Mesendoderm (in vitro differentiated cells): ENCODE results near the gene GPATCH2.

Source experiments
- DNase-seq: peaks from one replicate; pipeline ENCODE4 v3.0.0; 2013
- H2AK5ac ChIP-seq: 2 replicates; pipeline ENCODE4 v1.6.1; 2013; ENCODE audit warnings: low read length, inconsistent platforms
- H2BK120ac ChIP-seq: 2 replicates; pipeline ENCODE4 v1.6.1; 2013; ENCODE audit warnings: low read depth, mild to moderate bottlenecking, low read length, moderate library complexity, mixed read lengths
- H2BK15ac ChIP-seq: replicated peaks from 2 replicates; pipeline ENCODE4 v1.6.1; 2013; ENCODE audit warnings: low read depth, mild to moderate bottlenecking, moderate library complexity
- H2BK5ac ChIP-seq: 2 replicates; pipeline ENCODE4 v1.6.1; 2013; ENCODE audit warnings: low read length, inconsistent platforms
- H3K18ac ChIP-seq: 2 replicates; pipeline ENCODE4 v1.6.1; 2013; ENCODE audit warnings: mild to moderate bottlenecking, low read length, mixed read lengths
- H3K23ac ChIP-seq: one replicate; pipeline ENCODE4 v1.6.1; 2013; ENCODE audit warnings: low read length
- H3K27ac ChIP-seq: 2 replicates; pipeline ENCODE4 v1.5.1; 2013; ENCODE audit warnings: low read depth, mild to moderate bottlenecking, inconsistent platforms, low read length, moderate library complexity
- H3K27me3 ChIP-seq: 2 replicates; pipeline ENCODE4 v1.6.1; 2013; ENCODE audit warnings: low read length, control low read depth, mild to moderate bottlenecking, inconsistent platforms; ENCODE audit not compliant: insufficient read depth, poor library complexity
- H3K36me3 ChIP-seq: 2 replicates; pipeline ENCODE4 v1.6.1; 2013; ENCODE audit warnings: low read length, inconsistent platforms; ENCODE audit not compliant: control insufficient read depth, insufficient read depth
- H3K4ac ChIP-seq: one replicate; pipeline ENCODE4 v1.6.1; 2013; ENCODE audit warnings: low read depth, mild to moderate bottlenecking, low read length, moderate library complexity
- H3K4me1 ChIP-seq: 2 replicates; pipeline ENCODE4 v1.6.1; 2013; ENCODE audit warnings: low read depth, low read length, inconsistent platforms; ENCODE audit not compliant: control insufficient read depth
- H3K4me2 ChIP-seq: 2 replicates; pipeline ENCODE4 v1.6.1; 2013; ENCODE audit warnings: low read length
- H3K4me3 ChIP-seq: 2 replicates; pipeline ENCODE4 v1.5.1; 2013; ENCODE audit warnings: mild to moderate bottlenecking, low read length
- H3K56ac ChIP-seq: one replicate; pipeline ENCODE4 v1.6.1; 2013; ENCODE audit warnings: low read length
- H3K79me1 ChIP-seq: 2 replicates; pipeline ENCODE4 v1.6.1; 2013; ENCODE audit warnings: low read length, inconsistent platforms
- H3K79me2 ChIP-seq: 2 replicates; pipeline ENCODE4 v1.6.1; 2013; ENCODE audit warnings: mild to moderate bottlenecking, low read length; ENCODE audit not compliant: control insufficient read depth, insufficient read depth
- H3K9ac ChIP-seq: 2 replicates; pipeline ENCODE4 v1.6.1; 2013; ENCODE audit warnings: low read length, inconsistent platforms
- H4K5ac ChIP-seq: one replicate; pipeline ENCODE4 v1.6.1; 2013; ENCODE audit warnings: low read length
- H4K8ac ChIP-seq: one replicate; pipeline ENCODE4 v1.6.1; 2013; ENCODE audit warnings: low read depth, mild to moderate bottlenecking, control low read depth, low read length, moderate library complexity
- WGBS: extraction: QIAGEN DNeasy Blood & Tissue Kit; methylation state at CpG from one replicate; pipeline ENCODE4 v1.1.7; 2013; ENCODE audit warnings: low lambda C conversion rate, missing lambda C conversion rate; ENCODE audit not compliant: insufficient coverage; ENCODE audit errors: extremely low coverage; 5-methylcytosine and 5-hydroxymethylcytosine counted together

GPATCH2 gene

DNA sequence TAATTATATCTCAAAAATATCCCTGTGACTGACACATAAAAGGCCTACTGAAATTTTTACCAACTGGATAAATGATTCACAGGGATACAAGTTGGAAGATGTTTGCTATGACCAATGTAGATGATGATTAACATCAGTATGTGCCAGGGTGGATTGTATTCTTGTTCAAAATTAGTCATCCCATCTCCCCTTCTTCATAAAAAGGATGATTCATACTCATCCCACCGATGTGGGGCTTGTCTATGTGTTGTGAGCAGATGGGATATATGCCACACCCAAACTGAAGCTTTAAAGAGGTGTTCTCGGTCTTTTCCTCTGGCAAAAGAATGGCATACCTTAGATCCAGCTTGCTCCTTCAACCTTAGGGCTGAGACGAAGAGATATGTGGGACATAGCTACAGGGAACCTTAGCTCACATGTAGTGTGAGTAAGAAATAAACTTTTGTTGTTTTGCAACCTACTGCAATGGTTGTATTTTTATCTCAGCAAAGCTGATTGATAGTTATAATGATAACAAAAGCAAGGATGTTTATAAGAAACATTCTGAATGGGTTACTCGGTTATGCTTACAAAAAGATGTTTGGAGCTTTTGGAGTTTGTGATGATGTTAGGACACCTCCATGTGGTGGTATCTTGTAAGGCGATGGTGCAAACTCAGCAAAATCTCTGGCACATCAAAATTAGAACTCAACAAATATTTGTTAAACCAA lies 29.6 kb upstream of the GPATCH2 start:
- DNase-seq: peak; percentile 13
- WGBS: no CpG with 5 or more reads among the region's 5 CpGs

GRCh38 chr1:217650674-217651073 lies 19.8 kb upstream of the GPATCH2 start:
- Histone ChIP-seq H3K56ac (no peak overlapping the region), H3K9ac (no peak overlapping the region), H3K79me1 (no peaks in the 10 kb centered on the region), H3K4ac (no peak overlapping the region), H2BK5ac (no peak overlapping the region), H2AK5ac (no peak overlapping the region), H2BK120ac (no peak overlapping the region), H3K4me1 (no peaks in the 10 kb centered on the region), H3K36me3 (no peaks in the 10 kb centered on the region), H3K79me2 (no peaks in the 10 kb centered on the region), H3K23ac (no peak overlapping the region), H4K5ac (no peak overlapping the region), H4K8ac (no peak overlapping the region), H3K4me2 (no peak overlapping the region), H3K4me3 (no peak overlapping the region), H3K27me3 (no peaks in the 10 kb centered on the region), H2BK15ac (no peak overlapping the region), H3K18ac (no peak overlapping the region), H3K27ac (no peak overlapping the region)
- no peak for DNase-seq
- no CpG with 5 or more reads among the region's 4 CpGs for whole genome bisulfite sequencing

More for the DNA sequence above, 29.6 kb upstream of the GPATCH2 start:
- H3K27ac ChIP-seq: no peak overlapping the region
- no peaks in the 10 kb centered on the region for H3K79me2 ChIP-seq
- H3K23ac ChIP-seq: no peak overlapping the region
- H2BK5ac ChIP-seq: no peak overlapping the region
- no peaks in the 10 kb centered on the region for H3K27me3 ChIP-seq
- H4K8ac ChIP-seq: no peak overlapping the region
- H3K36me3 ChIP-seq: no peaks in the 10 kb centered on the region
- H3K4me3 ChIP-seq: no peak overlapping the region
- no peak overlapping the region for H3K9ac ChIP-seq
- no peak overlapping the region for H2AK5ac ChIP-seq
- no peak overlapping the region for H3K18ac ChIP-seq
- H3K4me2 ChIP-seq: no peak overlapping the region
- no peaks in the 10 kb centered on the region for H3K79me1 ChIP-seq
- H3K4me1 ChIP-seq: no peaks in the 10 kb centered on the region
- no peak overlapping the region for H2BK15ac ChIP-seq
- no peak overlapping the region for H3K56ac ChIP-seq
- no peak overlapping the region for H3K4ac ChIP-seq
- H2BK120ac ChIP-seq: no peak overlapping the region
- H4K5ac ChIP-seq: no peak overlapping the region

DNA sequence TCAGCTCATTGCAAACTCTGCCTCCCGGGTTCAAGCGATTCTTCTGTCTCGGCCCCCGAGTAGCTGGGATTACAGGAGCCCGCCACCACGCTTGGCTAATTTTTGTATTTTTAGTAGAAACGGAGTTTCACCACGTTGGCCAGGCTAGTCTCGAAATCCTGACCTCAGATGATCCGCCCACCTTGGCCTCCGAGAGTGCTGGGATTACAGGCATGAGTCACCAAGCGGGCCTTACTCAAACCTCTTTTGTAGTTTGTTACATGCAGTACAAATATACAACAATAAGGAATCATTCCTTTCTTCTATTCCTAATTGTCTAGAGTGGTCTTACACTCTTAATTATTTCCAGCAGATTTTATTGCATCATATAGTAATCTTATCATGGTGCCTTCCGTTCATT lies 16.9 kb upstream of the GPATCH2 start:
- H3K4ac ChIP-seq: no peak overlapping the region
- DNase-seq: no peak
- no peaks in the 10 kb centered on the region for H3K27me3 ChIP-seq
- H3K36me3 ChIP-seq: no peaks in the 10 kb centered on the region
- H3K9ac ChIP-seq: no peak overlapping the region
- no peak overlapping the region for H2AK5ac ChIP-seq
- no peaks in the 10 kb centered on the region for H3K79me1 ChIP-seq
- no peak overlapping the region for H4K5ac ChIP-seq
- H3K4me2 ChIP-seq: no peak overlapping the region
- H3K4me1 ChIP-seq: no peaks in the 10 kb centered on the region
- no peak overlapping the region for H4K8ac ChIP-seq
- no peak overlapping the region for H3K4me3 ChIP-seq
- no peak overlapping the region for H2BK120ac ChIP-seq
- H3K18ac ChIP-seq: no peak overlapping the region
- no peak overlapping the region for H3K27ac ChIP-seq
- no peak overlapping the region for H3K23ac ChIP-seq
- no peak overlapping the region for H2BK5ac ChIP-seq
- H3K79me2 ChIP-seq: no peaks in the 10 kb centered on the region
- WGBS: no CpG with 5 or more reads among the region's 13 CpGs
- H3K56ac ChIP-seq: no peak overlapping the region
- no peak overlapping the region for H2BK15ac ChIP-seq

GRCh38 chr1:217642455-217642854 lies 11.6 kb upstream of the GPATCH2 start:
- Histone ChIP-seq H3K18ac (no peak overlapping the region), H2BK5ac (no peak overlapping the region), H3K27me3 (no peaks in the 10 kb centered on the region), H4K5ac (no peak overlapping the region), H2BK120ac (no peak overlapping the region), H2BK15ac (no peak overlapping the region), H3K56ac (no peak overlapping the region), H3K9ac (no peak overlapping the region), H2AK5ac (no peak overlapping the region), H3K4me2 (no peak overlapping the region), H3K23ac (no peak overlapping the region), H3K4me3 (no peak overlapping the region), H4K8ac (no peak overlapping the region), H3K4ac (no peak overlapping the region), H3K36me3 (no peaks in the 10 kb centered on the region), H3K79me2 (no peaks in the 10 kb centered on the region), H3K27ac (no peak overlapping the region), H3K4me1 (no peaks in the 10 kb centered on the region), H3K79me1 (no peaks in the 10 kb centered on the region)
- peak; percentile 61 for DNase-seq
- no CpG with 5 or more reads among the region's 6 CpGs for WGBS

GRCh38 chr1:217627431-217627830 lies 3.5 kb downstream of the GPATCH2 start:
- WGBS: no CpG with 5 or more reads among the region's 3 CpGs
- Histone ChIP-seq H3K4me3 (no peak overlapping the region), H3K56ac (no peak overlapping the region), H2BK15ac (no peak overlapping the region), H3K79me2 (peaks cover 14% of the 10 kb centered on the region), H3K4ac (no peak overlapping the region), H2BK5ac (no peak overlapping the region), H3K36me3 (no peaks in the 10 kb centered on the region), H3K23ac (no peak overlapping the region), H4K5ac (no peak overlapping the region), H3K27ac (no peak overlapping the region), H3K4me1 (no peaks in the 10 kb centered on the region), H3K9ac (no peak overlapping the region), H3K27me3 (no peaks in the 10 kb centered on the region), H4K8ac (no peak overlapping the region), H2BK120ac (no peak overlapping the region), H3K18ac (no peak overlapping the region), H3K79me1 (no peaks in the 10 kb centered on the region), H2AK5ac (no peak overlapping the region), H3K4me2 (no peak overlapping the region)
- peak; percentile 23 for DNase-seq

GRCh38 chr1:217626321-217626720 lies 4.6 kb downstream of the GPATCH2 start:
- Histone ChIP-seq H3K79me1 (no peaks in the 10 kb centered on the region), H3K9ac (no peak overlapping the region), H2BK5ac (no peak overlapping the region), H3K23ac (no peak overlapping the region), H2BK15ac (no peak overlapping the region), H3K18ac (no peak overlapping the region), H2AK5ac (no peak overlapping the region), H3K4me3 (no peak overlapping the region), H3K4me1 (no peaks in the 10 kb centered on the region), H4K8ac (no peak overlapping the region), H3K27me3 (no peaks in the 10 kb centered on the region), H3K36me3 (no peaks in the 10 kb centered on the region), H2BK120ac (no peak overlapping the region), H3K4ac (no peak overlapping the region), H3K27ac (no peak overlapping the region), H3K4me2 (no peak overlapping the region), H3K56ac (no peak overlapping the region), H4K5ac (no peak overlapping the region), H3K79me2 (peaks cover 17% of the 10 kb centered on the region)
- DNase-seq: no peak
- no CpG with 5 or more reads among the region's 2 CpGs for WGBS
